ENCODE data around the gene HHLA2. TPM values are rescaled to one million over a fixed set of nuclear protein-coding genes. Genes with fewer than 3 reads are reported as not detected.
"Not testable (repeated sequence)": the region's sequence is repeated elsewhere in the genome, so short reads cannot be mapped to it uniquely, and the experiment has no call there.

Gene HHLA2
- total RNA-seq, 1 donor from 2014 or later: not detected

GRCh38 chr3:108357042-108357441 lies 60.7 kb downstream of the HHLA2 start:
- H3K27me3 Mint-ChIP-seq (ENCODE audit: low read depth): peaks cover 1% of the 10 kb centered on the region
- H3K4me1 Mint-ChIP-seq: no peaks in the 10 kb centered on the region
- no peak for TF ChIP-seq CTCF (IDR thresholded peaks at IDR 0.05; ENCODE audit: unreplicated experiment)
- H3K9me3 Mint-ChIP-seq: no peaks in the 10 kb centered on the region
- no peak overlapping the region for H3K27ac Mint-ChIP-seq
- H3K4me3 Mint-ChIP-seq: no peak overlapping the region
- no peak for DNase-seq (ENCODE audit: low spot score in 2 of 2, unreplicated experiment in 2 of 2)
- H3K36me3 Mint-ChIP-seq: no peaks in the 10 kb centered on the region

- TF ChIP-seq CTCF (IDR thresholded peaks at IDR 0.05; ENCODE audit: unreplicated experiment): no peak
- no peak for DNase-seq (ENCODE audit: low spot score in 2 of 2, unreplicated experiment in 2 of 2)
- peaks cover 1% of the 10 kb centered on the region for H3K27me3 Mint-ChIP-seq (ENCODE audit: low read depth)
- H3K4me3 Mint-ChIP-seq: no peak overlapping the region
- H3K4me1 Mint-ChIP-seq: no peaks in the 10 kb centered on the region
- no peaks in the 10 kb centered on the region for H3K9me3 Mint-ChIP-seq
- H3K36me3 Mint-ChIP-seq: no peaks in the 10 kb centered on the region
- H3K27ac Mint-ChIP-seq: no peak overlapping the region
These were observed 62.7 kb downstream of the HHLA2 start for GRCh38 chr3:108359011-108359410.

GRCh38 chr3:108376026-108376425 lies 79.7 kb downstream of the HHLA2 start:
- peaks cover 4% of the 10 kb centered on the region for H3K9me3 Mint-ChIP-seq
- no peak overlapping the region for H3K4me3 Mint-ChIP-seq
- no peaks in the 10 kb centered on the region for H3K27me3 Mint-ChIP-seq (ENCODE audit: low read depth)
- no peaks in the 10 kb centered on the region for H3K4me1 Mint-ChIP-seq
- no peak for DNase-seq (ENCODE audit: low spot score in 2 of 2, unreplicated experiment in 2 of 2)
- H3K27ac Mint-ChIP-seq: no peak overlapping the region
- H3K36me3 Mint-ChIP-seq: no peaks in the 10 kb centered on the region
- no peak for TF ChIP-seq CTCF (IDR thresholded peaks at IDR 0.05; ENCODE audit: unreplicated experiment)

GRCh38 chr3:108377384-108377783 lies 81.0 kb downstream of the HHLA2 start:
- no peak for DNase-seq (ENCODE audit: low spot score in 2 of 2, unreplicated experiment in 2 of 2)
- no peak for TF ChIP-seq CTCF (IDR thresholded peaks at IDR 0.05; ENCODE audit: unreplicated experiment)

GRCh38 chr3:108378153-108378951 lies 82.0 kb downstream of the HHLA2 start:
- H3K4me1 Mint-ChIP-seq: peaks cover 5% of the 10 kb centered on the region
- H3K27me3 Mint-ChIP-seq (ENCODE audit: low read depth): no peaks in the 10 kb centered on the region
- no peak overlapping the region for H3K27ac Mint-ChIP-seq
- no peak for TF ChIP-seq CTCF (IDR thresholded peaks at IDR 0.05; ENCODE audit: unreplicated experiment)
- no peak overlapping the region for H3K4me3 Mint-ChIP-seq
- no peaks in the 10 kb centered on the region for H3K36me3 Mint-ChIP-seq
- no peak for DNase-seq (ENCODE audit: low spot score in 2 of 2, unreplicated experiment in 2 of 2)
- no peaks in the 10 kb centered on the region for H3K9me3 Mint-ChIP-seq

More at GRCh38 chr3:108377384-108377783, 81.0 kb downstream of the HHLA2 start:
- Mint-ChIP-seq H3K27ac (no peak overlapping the region), H3K9me3 (no peaks in the 10 kb centered on the region), H3K36me3 (no peaks in the 10 kb centered on the region), H3K27me3 (ENCODE audit: low read depth) (no peaks in the 10 kb centered on the region), H3K4me3 (no peak overlapping the region), H3K4me1 (peaks cover 5% of the 10 kb centered on the region)

- DNase-seq (ENCODE audit: low spot score in 2 of 2, unreplicated experiment in 2 of 2); H3K27me3 Mint-ChIP-seq (ENCODE audit: low read depth); H3K4me3 Mint-ChIP-seq; H3K36me3 Mint-ChIP-seq; H3K27ac Mint-ChIP-seq; H3K4me1 Mint-ChIP-seq; H3K9me3 Mint-ChIP-seq: not testable (repeated sequence)
These were observed 82.6 kb downstream of the HHLA2 start for GRCh38 chr3:108378952-108379342.

Data from mesothelial cell of epicardium (in vitro differentiated cells).